SIG-M5 treated with dmso at 0.1 percent for 504 hours (cell line): Measurements from ENCODE around the gene ABL2.
A peak's percentile ranks its signal among the peaks of the same experiment; 100 is the strongest.
"Not testable (repeated sequence)": the region's sequence is repeated elsewhere in the genome, so short reads cannot be mapped to it uniquely, and the experiment has no call there.

ENCODE experiments used
- DNase-seq: peaks from one replicate; lab custom pipeline; 2025; ENCODE audit not compliant: unreplicated experiment; lab: John Stamatoyannopoulos, UW

The ABL2 gene

DNA sequence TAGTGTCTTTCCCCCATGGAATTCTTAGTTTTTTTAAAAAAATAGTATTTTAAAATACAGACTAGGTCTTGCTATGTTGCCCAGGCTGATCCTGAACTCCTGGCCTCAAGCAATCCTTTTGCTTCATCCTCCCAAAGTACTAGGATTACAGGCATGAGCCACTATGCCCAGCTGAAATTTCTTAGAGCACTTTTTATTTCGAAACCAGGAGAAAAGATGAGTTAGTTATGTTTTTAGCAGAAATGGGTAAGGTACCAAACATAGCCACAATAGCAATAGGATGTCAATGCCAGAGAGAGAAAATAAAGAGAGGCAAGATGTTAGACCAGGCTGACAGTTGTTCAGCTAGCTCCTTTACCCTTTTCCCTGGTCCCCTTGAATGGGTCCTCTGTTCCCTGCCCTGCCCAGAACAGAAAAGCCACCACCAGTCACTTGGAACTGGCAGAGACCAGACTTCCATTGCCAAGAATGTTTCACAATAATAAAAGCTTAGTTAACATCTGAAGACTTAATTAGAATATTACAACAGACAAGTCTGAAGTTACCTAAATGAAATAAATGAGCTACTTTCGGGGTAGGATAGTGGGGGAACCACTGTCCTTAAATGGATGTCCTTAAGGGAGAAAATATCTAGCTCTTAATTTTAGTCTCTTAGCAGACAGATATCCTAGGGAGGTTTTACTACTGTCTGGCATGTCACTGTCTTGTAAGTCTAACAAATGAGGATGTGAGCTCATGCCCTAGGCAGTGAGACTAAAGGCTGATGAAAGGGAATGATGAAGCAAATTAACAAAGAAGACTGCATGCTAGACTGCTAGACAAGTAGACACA lies 54.3 kb downstream of the ABL2 start:
- DNase-seq = peak; percentile 96

DNA sequence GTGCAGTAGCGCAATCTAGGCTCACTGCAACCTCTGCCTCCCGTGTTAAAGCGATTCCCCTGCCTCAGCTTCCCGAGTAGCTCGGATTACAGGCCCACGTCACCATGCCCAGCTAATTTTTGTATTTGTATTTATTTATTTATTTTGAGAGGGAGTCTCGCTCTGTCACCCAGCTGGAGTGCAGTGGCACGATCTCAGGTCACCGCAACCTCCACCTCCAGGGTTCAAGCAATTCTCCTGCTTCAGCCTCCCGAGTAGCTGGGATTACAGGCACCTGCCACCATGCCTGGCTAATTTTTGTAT lies 59.1 kb downstream of the ABL2 start:
- DNase-seq = not testable (repeated sequence)

DNA sequence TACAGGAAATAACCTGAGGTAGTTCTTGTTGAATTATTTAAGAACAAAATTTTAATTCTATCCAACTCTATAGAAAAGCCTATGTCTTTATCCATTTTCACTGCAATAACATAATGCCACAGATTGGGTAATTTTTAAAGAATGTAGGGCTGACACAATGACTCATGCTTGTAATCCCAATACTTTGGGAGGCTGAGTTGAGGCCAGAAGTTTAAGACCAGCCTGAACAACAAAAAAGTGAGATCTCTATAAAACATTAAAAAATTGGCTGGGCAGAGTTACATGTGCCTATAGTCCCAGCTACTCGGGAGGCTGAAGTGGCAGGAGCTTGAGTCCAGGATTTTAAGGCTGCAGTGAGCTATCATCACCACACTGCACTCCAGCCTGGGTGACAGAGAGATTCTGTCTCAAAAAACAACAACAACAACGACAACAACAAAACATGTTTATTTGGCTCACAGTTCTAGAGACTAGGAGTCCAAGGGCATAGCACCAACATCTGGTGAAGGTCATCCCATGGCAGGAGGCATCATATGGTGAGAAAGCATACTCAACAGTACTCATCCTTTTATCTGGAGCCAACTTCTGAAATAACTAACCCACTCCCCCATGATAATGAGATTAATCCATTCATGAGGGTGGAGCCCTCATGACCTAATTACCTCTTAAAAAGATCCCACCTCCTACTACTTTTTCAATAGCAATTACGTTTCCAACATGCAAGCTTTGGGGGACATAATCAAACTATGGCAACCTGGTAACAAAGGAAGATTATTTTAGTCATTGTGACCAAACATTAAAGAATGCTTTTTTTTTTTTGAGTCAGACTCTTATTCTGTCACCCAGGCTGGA lies 59.6 kb downstream of the ABL2 start:
- peak; percentile 49 for DNase-seq

DNA sequence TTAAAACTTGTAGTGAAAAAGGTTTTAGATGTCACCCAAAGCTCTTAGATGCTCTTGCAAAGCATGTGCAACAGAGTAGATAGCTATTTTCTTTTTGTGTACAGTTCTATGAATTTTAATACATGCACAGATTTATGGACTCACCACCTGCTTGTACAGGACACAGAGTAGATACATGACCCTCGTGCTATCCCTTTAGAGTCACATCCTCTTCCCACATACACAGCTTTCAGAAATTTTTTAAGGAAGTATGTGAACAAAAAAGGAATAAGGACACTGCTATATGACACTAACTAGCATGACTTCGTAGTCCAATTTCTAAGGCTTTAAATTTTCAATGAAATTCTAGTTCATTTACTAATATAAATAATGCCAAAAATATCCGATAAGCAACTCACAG lies 60.9 kb downstream of the ABL2 start:
- no peak for DNase-seq

DNA sequence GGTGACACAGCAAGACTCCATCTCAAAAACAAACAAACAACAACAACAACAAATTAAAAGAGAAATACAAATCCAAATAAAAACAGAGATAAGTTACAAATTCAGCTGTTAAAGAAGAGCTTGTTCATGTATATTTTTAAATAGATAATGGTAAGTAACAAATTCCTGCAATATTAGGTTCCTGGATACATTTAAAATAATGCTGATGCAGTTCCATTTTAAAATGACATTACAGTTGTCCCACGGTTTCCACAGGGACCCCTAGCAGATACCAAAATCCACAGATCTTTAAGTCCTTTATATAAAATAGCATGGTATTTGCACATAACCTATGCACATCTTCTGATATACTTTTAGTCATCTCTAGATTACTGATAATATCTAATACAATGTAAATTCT lies 61.5 kb downstream of the ABL2 start:
- no peak for DNase-seq

DNA sequence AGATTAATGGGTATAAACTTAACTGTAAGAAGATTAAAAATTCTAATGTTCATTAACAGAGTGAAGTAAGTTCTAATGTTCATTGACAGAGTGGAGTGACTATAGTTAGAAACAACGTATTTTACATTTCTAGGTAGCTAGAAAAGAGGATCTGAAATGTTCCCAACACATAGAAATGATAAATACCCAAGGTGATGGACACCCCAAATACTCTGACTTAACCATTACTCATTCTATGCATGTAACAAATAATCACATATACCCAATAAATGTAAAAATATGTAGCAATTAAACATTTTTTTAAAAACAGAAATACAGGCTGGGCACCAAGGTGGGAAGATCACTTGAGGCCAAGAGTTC lies 62.1 kb downstream of the ABL2 start:
- no peak for DNase-seq

DNA sequence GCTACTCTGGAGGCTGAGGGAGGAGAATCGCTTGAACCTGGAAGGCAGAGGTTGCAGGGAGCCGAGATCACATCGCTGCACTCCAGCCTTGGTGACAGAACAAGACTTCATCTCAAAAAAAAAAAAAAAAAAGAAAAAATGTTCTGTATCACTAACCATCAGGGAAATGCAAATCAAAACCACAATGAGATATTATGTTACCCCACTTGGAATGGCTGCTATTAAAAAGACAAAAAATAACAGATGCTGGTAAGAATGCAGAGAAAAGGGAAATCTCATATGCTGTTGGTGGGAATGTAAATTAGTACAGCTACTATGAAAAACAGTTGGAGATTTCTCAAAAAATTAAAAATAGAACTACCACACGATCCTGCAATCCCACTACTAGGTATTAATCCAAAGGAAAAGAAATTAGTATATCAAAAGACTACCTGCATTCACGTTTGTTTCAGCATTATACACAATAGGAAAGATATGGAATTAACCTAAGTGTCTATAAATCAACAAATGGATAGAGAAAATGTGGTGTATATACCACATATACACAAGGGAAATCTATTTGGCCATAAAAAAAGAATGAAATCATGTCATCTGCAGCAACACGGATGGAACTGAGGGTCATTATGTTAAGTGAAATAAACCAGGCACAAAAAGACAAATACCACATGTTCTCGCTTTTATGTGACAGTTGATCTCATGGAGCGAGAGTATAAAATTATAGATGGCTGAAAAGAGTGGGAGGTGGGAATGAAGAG lies 62.6 kb downstream of the ABL2 start:
- no peak for DNase-seq

DNA sequence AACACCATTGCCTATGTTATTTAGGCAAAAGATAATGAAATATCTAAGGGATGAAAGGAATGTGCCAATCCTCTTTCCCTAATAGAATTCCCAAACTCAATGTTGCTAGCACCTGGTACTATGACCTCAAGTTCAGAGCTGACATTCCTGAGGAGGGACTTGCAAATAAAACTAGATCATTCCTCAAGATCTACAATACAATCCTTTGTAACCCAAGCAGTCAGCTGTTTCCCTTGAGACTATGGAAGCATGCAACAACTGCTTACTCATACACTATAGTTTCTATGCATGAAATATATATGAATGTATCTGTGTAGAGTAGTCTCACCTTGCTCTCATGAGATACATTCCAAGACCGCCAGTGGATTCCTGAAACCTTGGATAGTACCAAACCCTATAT lies 65.0 kb downstream of the ABL2 start:
- DNase-seq = peak; percentile 38

DNA sequence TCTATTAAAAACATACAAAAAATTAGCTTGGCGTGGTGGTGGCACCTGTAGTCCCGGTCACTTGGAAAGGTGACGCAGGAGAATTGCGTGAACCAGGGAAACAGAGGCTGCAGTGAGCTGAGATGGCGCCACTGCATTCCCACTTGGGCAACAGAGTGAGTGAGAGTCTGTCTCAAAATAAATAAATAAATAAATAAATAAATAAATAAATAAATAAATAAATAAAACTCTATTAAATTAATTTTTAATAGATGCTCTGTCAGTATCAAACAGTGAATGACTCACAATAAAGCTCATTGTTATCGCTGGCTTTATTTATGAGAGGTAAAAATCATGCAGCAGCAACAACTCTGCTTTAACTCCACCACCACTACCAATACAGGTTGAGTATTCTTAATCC lies 72.8 kb downstream of the ABL2 start:
- DNase-seq = no peak

DNA sequence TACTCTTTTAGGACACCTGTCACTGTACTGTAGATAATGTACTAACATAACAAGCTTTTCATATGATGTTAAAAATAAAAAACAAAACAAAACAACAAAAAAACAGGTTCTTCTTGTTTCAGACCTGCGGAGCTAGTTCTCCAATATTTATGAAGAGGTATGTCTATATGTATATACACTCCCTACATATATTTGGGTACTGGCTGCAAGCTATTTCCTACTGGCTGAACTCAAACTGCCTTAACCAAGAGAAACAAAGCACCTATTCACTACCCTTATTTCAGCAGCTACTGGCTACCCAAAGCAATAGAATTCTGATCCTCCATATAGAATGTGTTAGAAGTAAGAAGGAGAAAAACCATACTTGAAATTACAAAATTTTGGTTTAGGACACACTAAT lies 73.5 kb downstream of the ABL2 start:
- peak; percentile 24 for DNase-seq

DNA sequence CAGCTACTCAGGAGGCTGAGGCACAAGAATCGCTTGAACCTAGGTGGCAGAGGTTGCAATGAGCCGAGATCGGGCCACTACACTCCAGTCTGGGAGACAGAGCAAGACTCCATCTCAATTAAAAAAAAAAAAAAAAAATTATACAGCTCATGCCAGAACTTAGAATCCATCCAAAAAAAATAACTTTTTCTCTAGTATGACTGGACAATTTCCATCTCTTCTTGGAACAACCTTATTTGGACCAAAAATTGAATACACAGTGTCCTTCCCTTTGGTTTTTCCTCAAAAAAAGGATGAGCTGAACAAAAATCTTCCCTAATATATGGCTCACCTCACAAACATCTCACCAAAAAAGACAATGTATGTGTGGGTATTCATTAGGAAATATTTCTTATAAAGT lies 73.9 kb downstream of the ABL2 start:
- DNase-seq = no peak

DNA sequence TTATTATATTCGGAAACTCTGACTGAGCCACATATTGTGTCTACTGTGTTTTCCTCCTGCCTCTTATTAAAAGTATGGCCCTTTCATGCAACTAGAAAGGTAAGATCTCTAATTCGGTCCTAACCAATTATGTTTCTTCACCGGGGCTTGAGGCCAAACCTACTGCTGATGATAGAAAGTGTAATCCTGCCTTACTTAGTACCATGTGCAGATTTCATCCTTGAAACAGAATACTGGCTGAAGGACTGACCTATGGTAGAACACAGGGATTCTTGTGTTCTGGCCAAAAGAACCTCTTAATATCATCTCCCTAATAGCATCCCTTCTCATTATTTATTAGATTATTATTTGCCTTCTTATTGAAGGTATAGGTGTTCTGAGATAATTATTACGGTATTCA lies 75.0 kb downstream of the ABL2 start:
- no peak for DNase-seq

DNA sequence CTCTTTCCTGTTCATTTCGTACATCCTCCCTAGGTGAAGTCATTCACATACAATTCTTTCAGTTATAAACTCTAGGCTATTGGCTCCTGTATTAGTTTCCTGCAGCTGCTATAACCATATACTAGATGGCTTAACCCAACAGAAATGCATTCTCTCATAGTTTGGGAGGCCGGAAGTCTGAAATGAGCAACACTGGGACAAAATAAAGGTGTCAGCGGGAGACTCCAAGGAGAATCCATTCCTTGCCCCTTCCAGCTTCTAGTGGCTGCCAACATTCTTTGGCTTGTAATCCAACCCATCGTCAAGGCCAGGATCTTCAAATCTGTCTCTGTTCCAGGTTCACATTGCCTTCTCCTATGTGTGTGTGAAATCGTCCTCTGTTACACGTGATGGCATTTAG lies 76.3 kb downstream of the ABL2 start:
- no peak for DNase-seq

DNA sequence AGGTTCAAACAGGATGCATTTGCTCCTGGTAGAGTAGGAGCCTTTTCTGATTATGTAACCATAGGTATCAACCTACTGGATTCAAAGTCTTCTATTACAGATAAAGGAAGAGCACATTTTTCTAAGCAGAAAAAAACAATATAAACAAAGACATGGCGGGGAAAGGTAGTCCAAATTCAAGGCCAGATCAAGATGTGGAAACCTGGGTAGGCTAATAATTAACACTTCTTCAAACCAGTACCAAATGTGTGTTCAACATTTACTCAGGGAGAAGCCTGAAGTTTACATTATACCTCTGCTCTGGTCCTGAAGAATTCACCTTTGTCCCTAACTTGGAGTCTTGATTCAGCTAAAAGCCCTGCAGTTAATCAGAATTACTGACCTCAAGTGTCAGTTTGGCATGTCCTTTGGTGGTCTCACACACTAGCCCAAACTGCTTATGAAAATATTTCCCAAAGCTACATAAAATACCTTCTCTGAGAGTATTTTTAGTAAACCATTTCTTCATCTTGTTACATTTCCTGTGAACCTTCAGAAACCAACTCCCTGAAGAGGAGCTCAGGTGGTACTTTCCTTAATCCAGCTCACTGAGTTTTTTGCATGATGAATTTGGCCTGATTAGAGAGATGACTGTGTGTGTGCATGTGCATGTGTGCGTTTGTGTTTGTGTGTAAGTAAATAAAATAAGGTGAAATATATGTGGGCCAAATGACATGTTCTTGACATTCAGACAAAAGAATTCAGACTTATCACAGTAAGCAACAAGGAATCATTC lies 77.4 kb downstream of the ABL2 start:
- DNase-seq = no peak

DNA sequence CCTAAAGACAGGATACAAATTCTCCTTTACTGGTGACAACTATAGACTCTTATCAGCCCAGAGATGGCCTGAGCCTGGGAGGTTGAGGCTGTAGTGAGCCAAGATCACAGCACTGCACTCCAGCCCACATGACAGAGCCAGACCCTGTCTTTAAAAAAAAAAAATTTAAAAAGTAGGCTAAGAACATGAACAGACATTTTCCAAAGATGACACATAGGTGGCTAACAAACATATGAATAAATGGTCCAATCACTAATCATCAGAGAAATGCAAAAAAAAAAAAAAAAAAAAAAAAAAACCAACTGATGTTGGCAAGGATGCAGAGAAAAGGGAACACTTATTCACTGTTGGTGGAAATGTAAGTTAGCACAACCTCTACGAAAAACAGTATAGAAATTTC lies 82.6 kb downstream of the ABL2 start:
- DNase-seq = no peak

DNA sequence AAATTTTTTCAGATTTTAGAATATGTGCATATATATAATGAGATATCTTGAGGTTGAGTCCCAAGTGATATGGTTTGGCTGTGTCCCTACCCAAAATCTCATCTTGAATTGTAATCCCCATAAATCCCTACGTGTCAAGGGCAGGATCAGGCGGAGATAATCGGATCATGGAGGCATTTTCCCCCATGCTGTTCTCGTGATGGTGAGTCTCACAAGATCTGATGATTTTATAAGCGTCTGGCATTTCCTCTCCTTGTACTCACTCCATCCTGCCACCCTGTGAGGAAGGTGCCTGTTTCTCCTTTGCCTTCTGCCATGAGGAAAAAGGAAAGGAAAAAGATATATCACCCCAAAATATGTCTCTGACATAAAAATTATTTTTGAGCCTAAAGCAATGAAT lies 83.0 kb downstream of the ABL2 start:
- no peak for DNase-seq

DNA sequence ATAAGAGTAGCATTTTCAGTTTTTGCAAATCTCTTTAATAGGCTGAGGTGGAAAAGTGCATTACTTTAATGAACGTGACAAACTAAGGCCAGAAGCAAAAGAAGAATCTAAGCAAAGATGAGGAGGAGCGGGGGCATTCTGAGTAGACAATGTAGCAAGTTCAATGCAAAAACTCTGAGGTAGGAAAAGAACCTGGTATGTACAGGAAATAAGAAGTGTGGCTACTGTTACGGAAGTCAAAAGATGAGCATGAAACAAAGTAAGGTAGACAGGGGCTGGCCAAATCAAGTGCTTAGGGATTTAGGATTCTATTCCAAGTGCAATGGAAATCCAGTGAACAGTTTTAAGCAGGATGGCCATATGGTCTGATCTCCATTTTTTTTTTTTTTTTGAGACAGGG lies 84.0 kb downstream of the ABL2 start:
- DNase-seq = no peak

DNA sequence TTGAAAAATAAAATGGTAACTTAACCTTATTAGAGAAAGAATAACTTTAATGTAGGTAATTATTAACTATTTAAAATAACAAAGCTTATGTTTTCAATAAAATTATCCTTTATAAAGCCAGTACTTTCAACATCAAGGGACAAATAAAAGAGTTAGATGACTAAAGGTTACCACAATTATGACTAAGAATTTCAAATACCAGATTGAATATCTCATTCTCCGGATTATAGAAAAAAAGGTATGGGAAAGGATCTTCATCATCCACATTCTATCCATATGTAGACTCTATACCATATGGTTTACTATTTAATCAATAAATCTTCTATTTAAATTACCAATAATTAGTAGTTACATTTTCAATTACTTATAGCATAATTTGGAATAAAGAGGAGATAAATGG lies 84.9 kb downstream of the ABL2 start:
- DNase-seq = no peak

DNA sequence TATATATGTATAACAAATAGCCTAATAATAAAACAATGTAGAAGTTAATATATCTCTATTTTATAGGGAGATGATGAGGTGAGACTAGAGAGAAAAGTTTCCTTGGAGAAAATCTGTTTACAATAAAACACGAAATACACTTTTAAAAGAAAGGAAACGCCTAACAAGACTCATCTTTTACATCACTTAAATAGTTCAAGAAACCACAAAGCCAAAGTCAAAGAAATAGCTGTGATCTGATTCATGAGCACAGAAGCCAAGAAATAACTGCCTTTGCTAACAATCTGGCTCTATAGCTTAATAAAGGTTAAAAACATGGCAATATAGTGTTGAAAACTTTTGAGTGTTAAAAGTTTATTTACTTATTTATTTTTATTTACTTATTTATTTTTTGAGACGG lies 86.2 kb downstream of the ABL2 start:
- DNase-seq = peak; percentile 9

DNA sequence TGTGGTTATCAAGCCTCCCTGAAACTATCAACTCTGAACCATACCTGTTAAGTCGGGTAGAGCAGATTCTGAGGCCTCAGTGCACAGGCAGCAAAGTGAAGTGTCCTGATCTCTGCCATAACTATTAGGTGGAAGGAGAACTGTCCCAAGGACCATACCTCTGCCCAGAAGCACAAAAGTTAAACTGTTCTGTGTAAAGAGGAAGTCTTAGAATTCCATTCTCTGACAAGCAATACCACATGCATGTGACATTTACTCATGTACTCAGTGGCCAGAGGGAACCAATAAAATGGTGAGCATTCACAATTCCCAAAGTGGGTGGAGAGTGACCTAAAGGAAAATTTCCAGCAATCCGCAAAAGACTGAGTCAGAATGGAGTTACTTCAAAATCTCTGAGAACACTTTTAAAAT lies 86.6 kb downstream of the ABL2 start:
- DNase-seq = peak; percentile 23

DNA sequence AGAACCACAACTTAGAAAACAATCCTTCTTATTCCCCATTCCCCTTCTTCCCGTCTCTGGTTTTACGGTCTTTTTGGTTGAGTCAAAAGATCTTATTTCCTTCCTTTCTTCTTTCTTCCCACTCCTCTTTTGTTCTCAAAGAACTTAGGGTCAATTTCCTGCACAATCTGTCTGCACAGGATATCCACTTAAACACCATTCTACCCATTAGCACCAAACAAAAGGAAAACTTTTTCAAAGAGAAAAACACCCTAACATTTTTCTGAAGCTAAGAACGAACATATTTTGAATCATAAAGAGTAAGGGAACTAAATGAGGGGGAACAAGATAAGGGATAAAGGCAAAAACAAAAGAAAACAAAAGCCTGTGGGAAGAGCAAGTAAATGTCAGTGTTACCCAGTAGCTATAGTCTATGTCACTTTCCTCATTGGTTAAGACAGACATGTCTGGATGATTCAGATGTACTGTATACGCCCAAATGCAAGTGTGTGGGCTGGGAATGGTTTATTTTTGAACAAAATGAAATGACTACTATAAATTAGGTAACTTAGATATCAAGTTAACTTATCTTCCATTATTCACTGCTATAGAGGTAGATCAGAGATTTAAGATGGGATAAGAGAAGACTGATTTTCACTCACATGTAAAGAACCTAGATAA lies 87.8 kb downstream of the ABL2 start:
- DNase-seq = no peak
